Stimulated activated CD8-positive, alpha-beta memory T cell treated with anti-CD3 and anti-CD28 coated beads, Interleukin-7, amount 100 ng/mL, for 4 hours (primary cell): ENCODE data around the gene IP6K3.

Source experiments
- DNase-seq, 2 donors: peaks; one replicate each; pipeline ENCODE4 v3.0.0-alpha.2; 2020; ENCODE audit warnings: low read depth in 2 of 2

Gene IP6K3

DNA sequence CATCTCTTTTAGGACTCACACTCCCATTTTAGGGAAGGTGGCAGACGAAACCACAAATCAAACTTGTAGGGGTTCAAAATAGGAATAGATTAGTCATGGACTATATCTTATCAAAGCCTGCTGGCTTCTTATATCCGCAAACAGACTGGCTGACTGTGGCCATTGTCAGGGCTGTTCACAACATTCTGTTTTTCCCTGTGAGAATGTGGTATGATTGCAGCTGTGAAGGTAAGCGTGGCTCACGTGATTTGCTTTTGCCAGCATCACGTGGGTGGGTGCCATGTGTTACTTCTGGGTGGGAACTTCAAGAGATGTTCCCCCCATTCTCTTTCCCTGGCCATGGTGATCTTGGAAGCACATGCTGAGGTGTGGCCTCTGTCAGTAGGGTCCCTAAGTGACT, 5.9 kb downstream of the IP6K3 start:
- DNase-seq: no peak

- no peak for DNase-seq
Measured at GRCh38 chr6:33740204-33740608, 6.5 kb downstream of the IP6K3 start.

- no peak for DNase-seq
Measured at GRCh38 chr6:33739571-33739970, 7.1 kb downstream of the IP6K3 start.

DNA sequence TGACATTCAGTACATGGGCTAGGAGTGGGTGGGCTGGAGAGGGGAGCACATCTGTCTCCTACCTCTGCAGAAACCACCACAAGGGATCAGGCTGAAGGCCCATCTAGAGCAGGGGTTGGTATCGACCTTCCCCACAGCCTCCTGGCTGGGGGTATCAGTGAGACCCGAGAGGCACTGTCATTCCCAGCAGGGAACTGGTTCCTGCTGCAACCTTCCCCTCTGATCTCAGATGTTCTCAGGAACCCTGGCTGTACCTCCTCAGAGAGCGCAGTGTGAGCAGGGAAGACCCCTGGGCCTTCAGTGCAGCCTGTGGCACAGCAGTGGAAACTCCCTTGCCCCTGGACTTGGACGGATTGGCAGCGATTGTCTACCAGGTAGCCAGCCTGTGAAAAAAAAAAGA, 7.8 kb downstream of the IP6K3 start:
- no peak for DNase-seq

DNA sequence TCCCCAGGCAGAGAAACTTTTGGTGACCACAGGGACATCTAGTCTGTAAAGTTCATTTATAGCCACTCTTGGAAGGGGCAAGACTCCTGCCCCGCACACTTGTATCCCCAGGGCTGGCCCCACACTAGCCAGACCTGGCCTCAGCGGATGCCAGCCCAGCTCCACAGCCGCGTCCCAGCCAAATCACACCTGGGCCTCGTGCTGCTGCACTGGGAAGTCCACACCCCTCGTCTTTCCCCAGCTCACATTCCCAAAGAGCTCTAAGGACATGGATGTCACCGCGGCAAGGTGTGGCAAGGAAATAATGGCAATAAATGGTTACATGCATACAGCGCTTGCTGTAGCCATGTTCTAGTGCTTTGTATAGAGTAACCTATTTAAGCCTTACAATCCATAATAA, 8.6 kb downstream of the IP6K3 start:
- no peak for DNase-seq

DNA sequence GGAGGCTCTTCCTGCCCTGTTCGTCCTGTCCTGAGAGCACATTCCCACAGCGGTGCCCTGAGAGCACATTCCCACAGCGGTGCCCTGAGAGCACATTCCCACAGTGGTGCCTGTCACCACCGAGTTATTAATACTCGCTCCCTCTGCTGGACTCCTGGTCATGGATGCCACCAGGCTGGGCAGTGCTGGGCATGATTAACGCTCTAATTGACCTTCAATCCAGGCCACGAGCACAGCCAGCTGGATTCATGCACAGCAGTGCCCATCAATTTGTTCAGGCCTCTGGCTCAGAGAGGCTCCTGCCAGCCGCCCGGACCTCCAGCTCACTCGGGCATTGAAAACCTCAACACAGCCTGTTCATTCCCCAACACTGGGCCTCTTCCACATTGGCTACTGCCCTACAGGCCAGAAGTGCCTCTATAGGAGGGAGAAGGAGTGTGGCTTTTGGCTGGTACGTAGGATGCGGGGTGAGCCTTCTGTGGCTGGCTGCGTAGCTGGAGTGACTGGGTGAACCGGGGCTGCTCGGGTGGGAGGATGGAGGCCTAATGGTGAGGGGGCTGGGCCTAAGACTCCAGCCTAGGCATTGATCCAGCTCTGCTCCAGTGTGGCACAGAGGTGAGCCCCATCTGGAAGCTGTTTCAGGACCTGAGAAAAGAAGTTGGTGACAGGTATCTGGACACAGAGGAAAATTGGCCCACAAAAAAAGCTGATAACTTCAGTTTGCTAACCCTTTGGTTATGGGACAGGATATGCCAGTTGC, 9.3 kb downstream of the IP6K3 start:
- no peak for DNase-seq

DNA sequence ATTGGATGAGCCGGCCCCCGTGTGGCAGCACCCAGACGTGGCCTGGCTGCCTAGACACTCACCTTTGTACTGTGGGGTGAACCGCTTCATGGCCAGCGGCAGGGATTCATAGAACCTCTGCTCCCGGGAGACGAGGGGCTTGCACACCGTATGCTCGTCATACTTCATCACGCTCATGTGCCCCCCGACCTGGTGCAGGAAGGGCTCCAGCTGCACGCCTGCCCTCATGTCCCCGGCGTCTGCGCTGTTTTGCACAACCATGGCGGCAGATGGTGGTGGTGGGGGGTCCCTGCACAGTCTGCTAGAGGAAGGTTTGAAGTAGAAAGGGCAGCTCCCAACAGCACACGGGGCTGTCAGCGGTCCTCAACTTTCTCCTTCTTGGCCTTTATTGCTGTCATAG, 11.5 kb downstream of the IP6K3 start:
- no peak for DNase-seq

- no peak for DNase-seq
Measured at GRCh38 chr6:33733709-33734007, 13.0 kb downstream of the IP6K3 start.

DNA sequence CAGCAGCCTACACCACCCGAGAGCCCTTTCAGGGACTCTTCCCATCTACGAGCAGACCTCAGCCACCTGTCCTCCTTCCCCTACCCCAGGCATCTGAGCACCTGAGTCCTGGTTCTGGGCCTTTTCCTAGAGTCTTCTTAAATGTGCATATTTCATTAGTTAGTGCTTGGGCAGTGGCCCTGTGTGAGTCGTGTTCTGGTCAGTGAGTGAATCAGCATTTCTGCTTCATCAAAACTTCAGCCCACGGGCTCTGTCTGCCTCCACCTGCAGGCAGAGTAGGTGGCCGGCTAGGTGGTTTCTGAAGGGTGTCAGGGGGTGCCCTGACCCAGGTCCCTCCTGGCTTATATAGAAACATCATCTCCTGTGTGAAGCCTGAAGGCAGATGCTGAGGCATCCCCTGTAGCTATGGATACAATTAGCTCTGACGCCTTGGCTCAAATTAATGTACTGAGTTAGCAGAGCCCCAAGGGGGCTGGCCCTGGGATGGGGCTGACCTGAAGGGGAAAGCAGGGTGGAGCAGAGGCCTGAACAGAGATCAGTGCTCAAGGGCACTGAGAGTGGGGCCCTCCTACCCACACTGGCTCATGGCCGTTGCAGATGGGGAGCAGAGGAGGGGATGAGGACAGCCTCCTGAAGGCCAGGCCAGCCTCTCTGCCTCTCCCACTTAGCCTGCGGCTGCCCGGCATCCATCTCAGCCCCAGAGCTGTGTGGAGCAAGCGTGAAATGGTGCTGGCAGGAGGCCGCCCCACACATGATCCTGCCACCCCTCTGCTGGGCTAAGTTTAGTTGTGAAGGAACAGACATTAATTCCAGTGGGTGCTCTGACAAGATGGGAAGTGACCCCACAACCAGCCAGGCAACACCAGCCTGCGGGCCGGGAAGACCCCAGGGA, 13.6 kb downstream of the IP6K3 start:
- no peak for DNase-seq

DNA sequence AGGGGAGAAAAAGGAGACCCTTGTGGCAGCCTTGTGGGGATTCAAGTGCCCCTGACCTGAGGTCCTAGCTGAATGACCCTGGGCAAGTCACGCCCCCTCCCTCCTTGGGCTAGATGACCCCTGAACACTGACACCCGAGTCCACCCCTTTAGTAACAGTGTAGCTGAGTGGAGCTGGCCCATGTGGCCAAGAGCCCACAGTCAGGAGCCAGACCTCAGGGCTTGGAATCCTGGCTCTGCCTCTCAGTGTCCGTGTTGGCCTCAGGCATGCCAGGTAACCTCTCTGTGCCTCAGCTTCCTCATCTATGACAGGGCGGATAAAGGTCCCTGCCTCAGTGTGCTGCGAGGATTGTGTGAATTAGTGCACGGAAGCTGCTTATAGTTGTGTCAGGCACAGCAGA, 14.3 kb downstream of the IP6K3 start:
- no peak for DNase-seq

DNA sequence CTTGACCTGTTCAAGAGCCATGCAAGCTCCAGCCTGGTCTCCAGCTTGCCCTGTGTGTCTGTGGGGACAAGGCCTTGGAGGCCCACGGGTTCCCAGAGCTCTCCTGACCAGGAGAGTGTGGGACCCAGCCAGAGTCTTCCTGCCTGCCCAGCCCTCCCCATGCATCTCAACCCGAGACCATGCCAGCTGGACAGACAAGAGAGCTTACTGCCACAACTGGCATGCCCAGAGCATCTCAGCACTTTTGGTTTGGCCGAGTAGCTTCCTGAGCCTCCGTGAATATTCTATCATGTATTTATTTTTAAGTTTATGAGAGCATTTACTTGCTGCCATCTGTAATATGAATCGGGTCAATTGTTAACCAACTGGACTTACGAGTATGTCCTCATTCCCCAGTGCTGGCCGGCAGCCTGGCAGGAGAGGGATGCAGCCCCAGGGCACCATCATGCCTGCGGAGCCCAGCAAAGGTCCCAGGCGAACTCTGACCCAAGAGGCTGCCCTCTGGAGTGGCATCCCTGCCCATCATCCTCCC, 14.9 kb downstream of the IP6K3 start:
- DNase-seq: no peak

GRCh38 chr6:33731035-33731434, 15.7 kb downstream of the IP6K3 start:
- no peak for DNase-seq

DNA sequence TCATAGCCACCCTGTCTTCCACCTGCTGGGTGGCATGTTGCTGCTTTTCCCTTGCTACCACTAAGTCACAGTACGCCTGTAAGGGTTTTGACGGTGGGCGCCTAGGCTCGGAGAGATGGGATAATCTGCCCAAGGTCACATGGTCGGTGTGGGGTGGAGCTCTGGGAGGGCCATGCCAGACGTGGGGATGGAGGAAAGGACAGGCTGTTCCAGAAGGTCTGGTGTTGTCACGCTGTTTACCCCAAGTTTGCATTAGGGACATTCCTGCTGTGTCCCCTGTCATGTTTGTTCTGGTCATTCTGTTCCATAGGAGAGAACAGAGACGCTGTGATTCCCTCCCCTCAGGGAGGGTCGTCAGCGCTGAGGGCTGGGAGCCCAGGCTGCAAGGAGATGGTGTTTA, 16.1 kb downstream of the IP6K3 start:
- no peak for DNase-seq

- DNase-seq: no peak
Measured at GRCh38 chr6:33729059-33729458, 17.6 kb downstream of the IP6K3 start.

GRCh38 chr6:33728438-33728837, 18.3 kb downstream of the IP6K3 start:
- no peak for DNase-seq

- no peak for DNase-seq
Measured at GRCh38 chr6:33727932-33728331, 18.8 kb downstream of the IP6K3 start.

- no peak for DNase-seq
Measured at GRCh38 chr6:33727126-33727525, 19.6 kb downstream of the IP6K3 start.

DNA sequence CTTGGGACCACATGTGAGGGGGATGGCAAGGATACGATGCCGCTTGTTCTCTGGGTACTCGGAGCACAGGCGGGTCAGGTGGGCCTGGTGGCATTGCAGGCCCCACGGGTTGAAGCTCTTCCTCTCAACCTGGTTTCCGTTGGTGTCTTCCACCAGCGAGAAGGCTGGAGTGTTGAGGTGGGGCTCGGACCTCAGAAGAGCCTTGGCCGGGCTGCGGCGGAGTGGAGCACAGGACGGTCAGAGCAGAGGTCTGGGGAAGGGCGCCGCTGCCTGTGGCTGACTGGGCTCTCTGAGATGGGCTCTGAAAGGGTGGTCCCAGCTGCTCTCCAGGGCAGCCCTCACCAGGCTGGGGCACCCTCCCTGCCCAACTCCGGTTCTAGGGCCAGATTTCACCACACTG, 20.0 kb downstream of the IP6K3 start:
- DNase-seq: no peak

GRCh38 chr6:33725891-33726673, 20.6 kb downstream of the IP6K3 start:
- DNase-seq: no peak

DNA sequence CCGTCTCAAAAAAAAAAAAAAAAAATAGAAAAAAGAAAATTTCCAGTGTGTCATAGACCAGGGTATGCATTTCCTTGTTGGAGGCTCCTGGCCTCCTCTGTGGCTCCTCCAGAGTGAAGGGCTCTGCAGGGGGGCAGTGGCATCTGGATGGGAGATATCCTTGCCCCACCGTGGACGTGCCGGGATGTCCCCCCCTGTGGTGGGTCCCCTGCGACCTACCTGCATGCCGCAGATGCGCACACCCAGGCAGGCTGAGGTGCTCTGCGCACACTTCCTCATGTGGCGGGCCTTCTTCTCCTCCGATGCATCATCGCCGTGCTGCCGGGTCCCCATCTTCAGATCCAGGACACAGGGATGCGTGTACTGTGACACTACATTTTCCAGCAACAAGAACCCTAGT, 21.5 kb downstream of the IP6K3 start:
- DNase-seq: no peak

DNA sequence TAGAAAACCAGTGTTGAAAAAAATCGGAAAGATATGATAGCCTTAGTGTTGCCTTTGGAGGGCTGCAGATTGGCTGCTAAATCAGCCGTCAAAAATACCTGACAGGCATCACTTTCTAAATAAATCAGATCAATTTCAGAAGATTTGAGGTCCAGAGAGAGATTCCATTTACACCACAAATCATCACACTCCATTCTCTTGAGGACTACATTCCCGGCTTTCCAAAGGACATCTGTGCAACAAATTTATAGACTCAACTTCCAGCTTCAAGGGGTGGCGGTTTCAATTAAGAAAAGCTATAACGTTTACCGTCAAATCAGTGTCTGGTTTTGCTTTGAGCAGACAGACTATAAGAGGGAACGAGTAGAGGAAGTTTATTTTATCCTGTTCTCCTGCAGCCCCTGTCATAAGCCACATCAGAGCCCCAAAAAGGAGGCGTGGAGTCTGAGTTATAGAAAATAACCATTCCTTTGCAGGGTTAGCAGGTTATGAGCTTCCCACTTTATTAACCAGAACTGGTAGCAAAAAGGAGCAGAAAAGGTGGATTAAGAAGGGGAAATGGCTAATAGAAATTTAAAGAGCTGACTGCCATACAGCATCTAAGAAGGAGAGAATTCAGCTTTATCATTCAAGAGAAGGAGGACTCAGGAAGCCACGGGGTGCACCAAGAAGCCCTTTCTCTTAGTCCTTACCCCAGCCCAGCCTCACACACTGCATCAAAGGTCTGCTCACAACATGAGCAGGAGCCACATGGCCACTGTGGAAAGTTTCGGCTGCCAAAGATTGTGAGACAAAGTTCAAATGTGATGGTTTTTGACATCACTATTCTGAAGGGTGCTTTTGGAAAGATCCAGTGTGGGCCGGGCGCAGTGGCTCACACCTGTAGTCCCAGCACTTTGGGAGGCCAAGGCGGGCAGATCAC, 22.3 kb downstream of the IP6K3 start:
- DNase-seq: no peak
